ENCODE measurements around the gene TNKS1BP1. TPM values are rescaled to one million over a fixed set of nuclear protein-coding genes. Genes with fewer than 3 reads are reported as not detected.
A peak's percentile ranks its signal among the peaks of the same experiment; 100 is the strongest.

TNKS1BP1 gene
- total and polyA plus RNA-seq, 2 of the 8 experiments (the other 6 are each of a cell fraction or from before 2014, with no cell fraction given) = 50.0 to 122 TPM

GRCh38 chr11:57278721-57279095, 46.0 kb downstream of the TNKS1BP1 start:
- H2BK120ac ChIP-seq (replicated peaks; ENCODE audit: low read depth, low read length) = no peak overlapping the region
- H4K8ac ChIP-seq (ENCODE audit: extremely low read depth, insufficient read depth, low read length) = no peak overlapping the region
- H3K14ac ChIP-seq (ENCODE audit: insufficient read length) = no peak overlapping the region
- no peaks in the 10 kb centered on the region for H3K79me2 ChIP-seq (ENCODE audit: control insufficient read depth in 1 of 2, insufficient read depth in 2 of 2, low read length in 2 of 2)
- ChIA-PET POLR2A (ENCODE audit: partially characterized antibody) (interaction anchor here (0.6 to 2.7 kb wide), 10 partner anchors 11 to 215 kb away, joined by 3 to 12 read pairs (median 4); partner anchors contain the start of gene TNKS1BP1), CTCF (ENCODE audit: partially characterized antibody) (interaction anchor here (0.6 to 3.3 kb wide), 8 partner anchors 10 to 770 kb away, joined by 3 to 33 read pairs (median 4); no protein-coding TSS in a partner anchor)
- FAIRE-seq (no peak), DNase-seq (ENCODE audit: low read depth in 1 of 2, low spot score in 2 of 2) (no peak)
- peaks cover 0 to 2% (median 0%) of the 10 kb centered on the region in 4 experiments; a peak in 3 of 7 replicates for H3K27me3 ChIP-seq (replicated peaks in 1 of 4; ENCODE audit: control insufficient read depth in 3 of 4, extremely low read depth in 1 of 4, insufficient read depth in 3 of 4, low read length in 3 of 4)
- no peaks in the 10 kb centered on the region for H3K36me3 ChIP-seq (ENCODE audit: control insufficient read depth in 2 of 4, insufficient read depth in 4 of 4, low read length in 3 of 4)
- H2BK5ac ChIP-seq (ENCODE audit: low read depth, low read length) = 0 out of 2 replicates have a peak overlapping the region, but pooled peaks have one; percentile 38
- H3K18ac ChIP-seq (ENCODE audit: extremely low read depth, low read length) = peak overlapping the region; percentile 86
- no peak overlapping the region for H4K5ac ChIP-seq (ENCODE audit: insufficient read length, low read depth, low read length)
- H3K79me1 ChIP-seq (ENCODE audit: low read depth, low read length) = no peaks in the 10 kb centered on the region
- H2AFZ ChIP-seq (ENCODE audit: low read length) = no peak overlapping the region
- H3K9ac ChIP-seq (replicated peaks in 1 of 4; ENCODE audit: extremely low read depth in 1 of 4, low read depth in 3 of 4, low read length in 3 of 4) = no peak overlapping the region; a peak in 1 of 7 replicates
- no peak overlapping the region for H3K4me3 ChIP-seq (ENCODE audit: extremely low read depth in 1 of 4, insufficient read depth in 2 of 4, low read depth in 3 of 4, low read length in 4 of 4)
- 78% methylated on average over 7 of the region's 7 CpGs; no CpG with 5 or more reads in 1 of the 2 experiments for WGBS, 2 experiments (ENCODE audit: extremely low coverage in 1 of 2, insufficient coverage in 1 of 2, insufficient read length in 1 of 2, insufficient replicate concordance in 2 of 2, low coverage in 1 of 2, low lambda C conversion rate in 2 of 2, missing lambda C conversion rate in 1 of 2)
- no peaks in the 10 kb centered on the region for H3K23me2 ChIP-seq (ENCODE audit: low read depth, low read length)
- H3K27ac ChIP-seq (ENCODE audit: low read depth, low read length) = no peak overlapping the region
- peak overlapping the region; percentile 44 for H2BK12ac ChIP-seq (ENCODE audit: low read depth, low read length)
- no peak overlapping the region for H2BK15ac ChIP-seq (ENCODE audit: low read length)
- no peak overlapping the region for H4K91ac ChIP-seq (replicated peaks; ENCODE audit: insufficient read length, low read length)
- peaks cover 2 to 11% (median 7%) of the 10 kb centered on the region in 4 experiments; a peak in 6 of 7 replicates for H3K4me1 ChIP-seq (replicated peaks in 1 of 4; ENCODE audit: control insufficient read depth in 3 of 4, insufficient read depth in 4 of 4, low read length in 3 of 4)
- H2BK20ac ChIP-seq (ENCODE audit: low read length) = peak overlapping the region; percentile 94; the same call in 1 of the 2 replicates
- no peaks in the 10 kb centered on the region for H4K20me1 ChIP-seq (replicated peaks in 1 of 2; ENCODE audit: control insufficient read depth in 1 of 2, insufficient read depth in 2 of 2, low read length in 2 of 2)
- H2AK5ac ChIP-seq (ENCODE audit: low read depth, low read length) = no peak overlapping the region
- H3K4ac ChIP-seq (replicated peaks; ENCODE audit: insufficient read length, low read depth, low read length) = no peak overlapping the region
- H3K56ac ChIP-seq (replicated peaks; ENCODE audit: insufficient read length, low read depth, low read length) = no peak overlapping the region
- peak overlapping the region in 1 of 2 experiments; percentile 19; a peak in 1 of 4 replicates for H3K4me2 ChIP-seq (ENCODE audit: insufficient read depth in 1 of 2, low read depth in 2 of 2, low read length in 2 of 2)
- peaks cover 0 to 7% of the 10 kb centered on the region in 2 experiments; a peak in 1 of 4 replicates for H3K9me3 ChIP-seq (ENCODE audit: insufficient read depth in 2 of 2, low read depth in 1 of 2, low read length in 1 of 2)
- no peak overlapping the region for H3K23ac ChIP-seq (ENCODE audit: insufficient read length)
- TF ChIP-seq E2F6 (IDR thresholded peaks at IDR 0.05) = no peak
- no peak for TF ChIP-seq KDM5A (IDR thresholded peaks at IDR 0.05; ENCODE audit: low read length)
- TF ChIP-seq EZH2 (IDR thresholded peaks at IDR 0.05; ENCODE audit: low read depth, low read length, severe bottlenecking) = no peak
- TF ChIP-seq POLR2A (IDR thresholded peaks at IDR 0.05; ENCODE audit: control extremely low read depth in 1 of 2, low read depth in 2 of 2, low read length in 2 of 2) = no peak
- TF ChIP-seq EGR1 (IDR thresholded peaks at IDR 0.05; ENCODE audit: borderline replicate concordance, low read depth, low read length) = no peak
